GM19397 (cell line): Measurements from ENCODE around the gene CFAP46.
"Not testable (repeated sequence)": the region's sequence is repeated elsewhere in the genome, so short reads cannot be mapped to it uniquely, and the experiment has no call there.

ENCODE experiments used
- ATAC-seq: cut with Tn5 transposase; IDR thresholded peaks from one replicate; pipeline ENCODE4 v1.9.1; 2021; ENCODE audit warnings: mild to moderate bottlenecking, moderate library complexity; ENCODE audit not compliant: unreplicated experiment

Gene CFAP46

DNA sequence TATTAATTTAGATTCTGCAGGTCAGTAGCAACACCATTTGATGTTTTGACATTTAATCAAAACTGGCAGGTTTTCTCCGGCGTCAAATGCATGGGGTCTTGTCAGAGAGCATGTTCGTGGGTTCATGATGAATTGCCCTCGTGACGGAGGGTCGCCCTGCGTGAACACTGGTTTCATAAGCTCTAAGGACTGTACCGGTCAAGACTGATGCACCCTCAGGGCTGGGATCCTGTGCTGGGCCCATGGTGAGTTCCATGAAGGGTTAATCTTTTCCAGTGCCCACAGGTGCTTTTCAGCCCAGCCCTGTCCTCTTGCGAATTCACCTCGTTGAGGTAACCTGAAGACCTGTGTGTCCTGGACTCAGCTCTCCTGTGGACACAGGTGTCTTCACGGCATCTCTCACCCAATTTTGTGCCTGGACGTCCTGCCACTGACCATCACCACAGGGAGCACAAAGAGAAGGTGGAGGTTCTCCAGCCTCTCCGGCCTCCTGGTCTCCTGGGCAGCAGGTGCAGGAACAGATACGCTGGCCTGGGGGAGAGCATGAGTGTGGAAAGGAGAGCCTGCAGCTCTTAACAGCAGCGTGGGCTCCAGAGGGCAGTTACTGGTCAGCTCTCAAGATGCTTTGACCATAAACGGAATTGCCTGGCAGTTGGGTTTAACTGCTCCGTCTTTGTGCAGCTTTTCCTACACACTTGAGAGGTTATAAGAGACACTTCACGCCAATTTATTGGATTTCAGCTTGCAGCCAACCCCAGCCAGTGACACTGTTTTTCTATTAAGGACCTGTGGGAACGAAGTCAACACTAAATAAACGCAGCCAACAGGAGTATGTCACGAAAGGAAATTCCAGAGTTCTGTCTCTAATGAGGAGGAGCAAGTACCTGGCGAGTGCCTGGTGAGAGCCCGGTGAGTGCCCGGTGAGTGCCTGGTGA lies 37.4 kb upstream of the CFAP46 start:
- ATAC-seq = no peak

- ATAC-seq = no peak
These were observed 36.2 kb upstream of the CFAP46 start for GRCh38 chr10:132978542-132978941.

DNA sequence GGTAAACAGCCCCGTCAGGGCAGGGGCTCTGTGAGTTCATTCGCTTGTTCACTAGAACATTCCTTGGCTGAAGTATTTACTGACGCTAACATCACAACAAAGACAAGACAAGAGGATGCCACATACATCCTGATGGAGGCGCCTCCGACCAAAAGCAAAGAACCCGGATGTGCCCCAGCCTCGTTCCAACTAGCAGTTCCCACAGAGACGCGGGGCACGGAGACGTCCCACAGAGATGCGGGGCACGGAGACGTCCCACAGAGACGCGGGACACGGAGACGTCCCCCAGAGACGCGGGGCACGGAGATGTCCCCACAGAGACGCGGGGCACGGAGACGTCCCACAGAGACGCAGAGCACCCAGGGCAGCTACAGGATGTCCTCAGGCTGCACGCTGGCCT lies 35.4 kb upstream of the CFAP46 start:
- ATAC-seq = no peak

DNA sequence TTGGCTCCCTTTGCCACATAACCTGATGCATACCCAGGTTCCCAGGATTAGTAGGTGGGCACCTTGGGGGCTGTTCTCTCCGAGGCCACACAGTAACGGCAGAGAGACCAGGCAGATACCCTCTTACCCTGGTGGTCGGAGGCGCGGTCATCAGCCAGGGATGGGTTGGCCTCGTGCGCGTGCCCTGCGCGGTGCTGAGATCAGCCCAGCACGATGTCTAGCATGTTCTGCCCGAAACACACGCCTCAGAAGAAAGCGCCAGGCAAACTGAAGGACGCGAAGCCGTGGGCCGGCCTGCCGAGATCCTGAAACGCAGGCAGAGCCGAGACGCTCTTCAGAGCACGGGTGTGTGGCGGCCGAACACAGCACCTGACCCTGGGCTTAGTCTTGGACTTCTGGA lies 34.7 kb upstream of the CFAP46 start:
- ATAC-seq = no peak

GRCh38 chr10:132975831-132976682 lies 33.7 kb upstream of the CFAP46 start:
- no peak for ATAC-seq

GRCh38 chr10:132974886-132975830 lies 32.8 kb upstream of the CFAP46 start:
- ATAC-seq = no peak

DNA sequence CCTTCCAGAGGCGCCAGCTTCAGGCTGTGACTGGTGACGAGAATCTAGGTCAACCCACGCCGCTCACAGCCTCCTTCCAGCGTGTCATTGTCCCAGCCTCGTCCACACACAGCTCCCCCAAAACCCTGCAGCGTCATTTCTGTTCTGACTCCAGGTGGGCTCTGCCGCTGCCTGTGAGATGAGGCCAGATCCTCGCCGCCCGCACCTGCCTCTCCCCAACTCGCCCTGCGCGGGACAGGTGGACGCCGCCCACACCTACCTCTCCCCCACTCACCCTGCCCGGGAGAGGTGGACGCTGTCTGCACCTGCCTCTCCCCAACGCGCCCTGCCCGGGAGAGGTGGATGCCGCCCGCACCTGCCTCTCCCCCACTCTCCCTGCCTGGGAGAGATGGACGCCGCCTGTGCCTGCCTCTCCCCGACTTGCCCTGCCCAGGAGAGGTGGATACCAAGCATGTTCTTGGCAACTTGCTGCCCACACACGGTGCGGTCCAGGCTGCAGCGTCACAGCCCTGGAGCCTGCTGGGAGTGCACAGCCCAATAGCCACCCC lies 32.0 kb upstream of the CFAP46 start:
- ATAC-seq = no peak

DNA sequence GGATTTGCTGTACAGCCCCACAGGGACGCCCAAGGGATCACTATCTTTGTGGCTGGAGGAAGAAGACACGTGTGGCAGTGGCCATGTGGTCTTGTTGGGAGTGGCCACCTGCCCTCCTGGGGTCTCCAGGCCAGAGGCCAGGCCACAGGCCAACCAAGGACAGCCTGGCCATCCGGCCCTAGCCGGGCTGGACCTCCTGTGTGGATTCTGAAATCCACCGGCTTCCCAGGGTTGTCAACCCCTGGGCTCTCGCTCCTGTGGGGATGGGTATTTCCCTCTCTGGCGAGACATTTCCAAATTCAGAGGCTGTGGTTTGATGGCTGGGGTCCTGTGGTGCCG lies 31.5 kb upstream of the CFAP46 start:
- ATAC-seq = no peak

GRCh38 chr10:132972986-132973902 lies 30.9 kb upstream of the CFAP46 start:
- no peak for ATAC-seq

DNA sequence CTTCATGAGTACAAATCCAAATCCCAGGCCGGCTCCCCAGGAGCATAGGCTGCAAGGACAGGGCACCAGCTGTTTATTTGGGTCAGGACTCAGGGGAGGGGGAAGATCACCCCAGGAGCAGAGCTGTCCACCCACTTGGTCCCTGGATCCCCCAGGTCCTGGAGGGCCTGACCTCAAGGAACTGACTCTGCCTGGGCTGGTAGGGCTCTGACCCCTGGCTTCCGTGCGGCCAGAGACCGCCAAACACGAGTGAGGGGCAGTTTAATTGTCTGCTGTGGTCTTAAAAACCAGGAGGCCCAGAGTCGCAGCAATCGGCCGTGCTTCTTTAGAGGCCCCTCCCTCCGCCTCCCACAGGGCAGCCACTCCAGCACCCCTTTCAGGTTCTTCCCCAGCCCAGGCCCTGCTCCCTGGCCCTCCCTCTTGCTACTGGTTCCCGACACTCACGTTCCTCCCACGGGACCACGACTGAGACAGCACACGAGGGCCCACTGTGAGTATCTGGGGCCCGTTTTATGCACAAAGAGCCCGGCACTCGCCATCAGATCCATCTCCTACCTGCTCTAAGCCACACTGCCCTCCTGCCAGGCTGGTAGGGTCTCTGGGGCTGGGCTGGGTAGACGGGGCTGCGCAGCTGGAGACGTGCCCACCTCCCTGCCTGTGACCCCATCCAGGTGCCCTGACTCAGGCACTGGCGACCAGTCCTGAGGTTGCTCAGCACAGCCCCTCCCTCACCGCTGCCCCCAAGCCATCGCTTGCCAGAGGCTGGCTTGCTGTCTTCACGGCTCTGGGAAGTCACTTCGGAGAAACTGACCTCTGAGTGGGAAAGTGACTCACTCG lies 30.0 kb upstream of the CFAP46 start:
- ATAC-seq = no peak

DNA sequence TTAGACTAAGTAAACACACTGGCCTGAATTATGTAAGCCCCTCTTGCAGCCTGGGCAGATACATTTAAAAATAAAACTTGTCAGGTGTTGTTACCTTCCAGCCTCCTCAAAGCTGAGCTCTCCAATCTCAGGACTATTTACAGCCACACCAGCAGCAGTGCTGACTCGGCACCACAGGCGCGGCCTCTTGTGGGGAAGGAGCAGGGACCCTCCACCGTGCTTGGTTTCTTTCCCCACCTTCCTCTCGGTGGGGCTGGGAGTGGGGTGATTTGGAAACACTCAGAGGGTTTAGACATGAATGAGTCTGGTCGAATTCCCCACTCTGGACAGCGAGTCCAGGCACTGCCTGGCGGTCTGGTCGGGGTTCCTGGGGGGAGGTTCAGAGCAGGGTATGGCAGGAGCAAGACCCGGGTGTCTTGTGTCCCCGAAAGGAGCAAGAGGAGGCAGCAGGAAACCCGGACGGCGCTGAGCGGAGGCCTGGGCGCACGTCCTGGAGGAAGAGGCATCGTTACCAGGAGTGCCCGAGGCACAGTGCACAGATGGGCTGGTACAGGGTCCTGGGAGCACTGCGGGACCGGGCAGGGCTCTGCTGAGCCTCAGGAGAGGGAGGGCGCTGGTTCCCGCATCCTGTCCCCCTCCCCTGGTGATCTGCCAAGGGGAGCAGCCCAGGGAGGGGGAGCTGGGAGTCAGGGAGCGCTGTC lies 29.2 kb upstream of the CFAP46 start:
- no peak for ATAC-seq

- ATAC-seq = no peak
These were observed 28.5 kb upstream of the CFAP46 start for GRCh38 chr10:132970641-132971438.

DNA sequence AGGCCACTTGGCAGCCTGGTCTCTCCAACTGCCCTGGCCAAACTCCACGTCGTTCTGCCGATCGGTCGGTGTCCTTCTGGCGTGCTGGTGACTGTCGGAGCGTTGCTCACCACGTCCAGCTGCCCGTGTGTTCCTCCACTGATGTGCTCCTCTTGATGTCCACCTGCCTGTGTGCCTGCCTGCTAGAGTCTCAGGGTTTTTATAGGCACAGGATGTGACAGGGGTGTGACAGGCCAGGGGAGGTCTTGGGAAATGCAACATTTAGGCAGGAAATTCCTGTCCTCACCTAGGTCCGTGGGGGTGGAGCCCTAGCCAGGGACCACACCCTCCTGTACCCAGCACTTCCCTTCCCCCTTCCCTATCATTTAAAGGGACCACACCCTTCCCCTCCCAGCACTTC lies 25.2 kb upstream of the CFAP46 start:
- ATAC-seq = no peak

DNA sequence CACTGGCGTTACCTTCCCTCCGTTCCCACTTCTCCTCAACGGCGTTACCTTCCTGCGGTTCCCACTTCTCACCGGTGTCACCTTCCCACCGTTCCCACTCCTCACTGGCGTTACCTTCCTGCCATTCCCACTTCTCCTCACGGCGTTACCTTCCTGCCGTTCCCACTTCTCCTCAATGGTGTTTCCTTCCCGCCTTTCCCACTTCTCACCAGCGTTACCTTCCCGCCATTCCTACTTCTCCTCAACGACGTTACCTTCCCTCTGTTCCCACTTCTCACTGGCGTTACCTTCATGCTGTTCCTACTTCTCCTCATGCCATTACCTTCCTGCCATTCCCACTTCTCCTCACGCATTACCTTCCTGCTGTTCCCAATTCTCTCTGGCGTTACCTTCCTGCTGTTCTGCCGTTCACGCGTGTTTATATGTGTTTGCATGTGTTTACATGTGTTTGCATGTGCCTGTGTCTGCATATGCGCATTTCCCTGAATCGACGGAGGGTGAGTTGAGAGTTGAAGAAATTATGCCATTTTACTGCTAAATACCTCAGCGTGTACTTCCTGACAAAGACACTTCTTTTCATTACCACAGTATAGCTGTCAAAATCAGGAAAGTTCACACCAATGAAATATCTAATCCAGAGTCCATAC lies 23.2 kb upstream of the CFAP46 start:
- no peak for ATAC-seq

GRCh38 chr10:132964707-132965410 lies 22.5 kb upstream of the CFAP46 start:
- not testable (repeated sequence) for ATAC-seq

GRCh38 chr10:132964231-132964630 lies 21.9 kb upstream of the CFAP46 start:
- no peak for ATAC-seq
